NCI-H1417 (cell line): ENCODE results near the gene CCDC167.

ENCODE experiments used
- DNase-seq, 3 experiments: peaks; one replicate each; lab custom pipeline; 2025; lab: John Stamatoyannopoulos, UW

The CCDC167 gene

DNA sequence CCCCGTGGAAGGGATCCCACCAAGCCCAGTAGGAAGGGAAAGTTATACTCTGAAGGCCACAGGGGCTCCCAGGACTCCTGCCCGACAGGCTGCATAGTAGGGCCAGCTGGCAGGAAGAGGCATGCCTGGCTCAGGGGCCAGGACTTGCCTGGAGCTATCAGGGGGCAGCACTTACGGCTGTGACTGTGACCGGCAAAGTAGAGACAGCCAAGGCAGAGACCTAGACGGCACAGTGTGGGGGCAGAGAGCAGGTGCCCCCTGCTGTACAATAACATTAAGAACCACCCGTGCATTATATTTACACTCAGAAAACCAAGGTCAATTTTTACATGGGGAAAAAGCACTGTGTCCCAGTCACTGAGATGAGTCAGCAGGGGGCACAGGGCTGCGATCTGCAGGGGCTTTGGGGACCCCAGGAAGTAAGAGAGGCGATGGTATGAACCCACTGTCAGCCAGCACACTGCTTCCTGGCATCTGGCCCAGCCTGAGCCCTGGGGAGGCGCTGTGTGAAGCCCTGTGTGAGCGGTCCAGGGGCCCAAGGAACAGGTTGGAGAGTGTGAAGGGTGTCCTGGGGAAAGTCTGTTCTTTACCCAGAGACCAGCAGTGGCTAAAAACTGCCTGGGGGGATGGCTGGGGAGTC is 9.9 kb downstream of the CCDC167 start:
- peak in 1 of 3 experiments; percentile 36 for DNase-seq

DNA sequence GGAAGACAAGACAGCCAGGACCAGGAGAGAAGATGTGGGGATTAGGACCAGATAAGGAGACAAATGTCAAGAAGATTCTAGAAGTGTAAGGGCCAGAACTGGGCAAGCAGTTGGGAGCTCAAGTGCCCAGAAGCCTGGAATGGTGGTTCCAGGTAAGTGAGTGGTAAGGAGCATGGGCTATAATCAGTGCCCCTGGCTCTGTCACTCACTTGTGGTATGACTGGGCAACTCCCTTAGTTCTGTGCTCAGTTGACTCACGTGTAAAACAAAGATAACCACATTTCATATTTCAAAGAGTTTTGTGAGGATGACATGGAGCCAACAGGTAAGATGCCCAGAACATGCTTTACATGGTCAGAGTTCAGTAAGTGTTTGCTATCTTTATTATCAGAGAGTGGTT is 11.2 kb downstream of the CCDC167 start:
- no peak for DNase-seq

DNA sequence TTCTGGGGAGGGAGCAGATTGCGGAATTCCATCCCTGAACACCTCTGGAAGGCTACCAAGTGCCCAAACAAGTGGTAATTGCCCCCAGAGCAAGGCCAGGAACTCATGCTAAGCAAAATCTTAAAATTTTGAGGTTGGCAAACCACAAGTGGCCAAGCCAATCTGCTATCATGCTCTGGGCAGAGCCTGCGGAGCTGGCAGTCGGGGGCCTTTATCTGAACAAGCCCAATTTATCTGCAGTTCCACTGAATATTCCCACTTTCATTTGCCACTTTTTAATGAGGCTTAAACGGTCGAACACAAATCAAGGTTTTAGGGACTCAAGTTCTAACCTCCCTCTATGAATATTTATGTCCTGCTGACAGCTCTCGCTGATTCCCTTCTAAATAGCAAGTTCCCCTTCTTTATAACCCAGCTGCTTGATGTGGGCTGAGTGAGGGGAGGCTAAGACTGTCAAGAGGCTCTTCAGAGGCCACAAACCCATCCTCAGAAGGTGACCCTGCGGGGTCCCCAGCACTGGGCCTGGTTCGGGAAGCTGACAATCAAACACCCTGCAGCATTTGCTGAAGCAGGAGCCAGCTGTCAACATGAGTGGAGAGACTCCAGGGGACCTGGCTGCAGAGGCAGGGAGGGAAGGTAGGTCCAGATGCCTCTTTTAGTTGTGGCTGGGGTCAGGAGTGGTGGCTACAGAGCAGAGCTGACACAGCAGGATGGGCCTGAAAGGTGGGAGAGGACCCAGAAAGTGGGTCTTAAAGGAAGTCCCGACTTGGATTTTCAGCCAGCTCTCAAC is 11.9 kb downstream of the CCDC167 start:
- peak in 2 of 3 experiments; percentile 52 to 56 for DNase-seq

DNA sequence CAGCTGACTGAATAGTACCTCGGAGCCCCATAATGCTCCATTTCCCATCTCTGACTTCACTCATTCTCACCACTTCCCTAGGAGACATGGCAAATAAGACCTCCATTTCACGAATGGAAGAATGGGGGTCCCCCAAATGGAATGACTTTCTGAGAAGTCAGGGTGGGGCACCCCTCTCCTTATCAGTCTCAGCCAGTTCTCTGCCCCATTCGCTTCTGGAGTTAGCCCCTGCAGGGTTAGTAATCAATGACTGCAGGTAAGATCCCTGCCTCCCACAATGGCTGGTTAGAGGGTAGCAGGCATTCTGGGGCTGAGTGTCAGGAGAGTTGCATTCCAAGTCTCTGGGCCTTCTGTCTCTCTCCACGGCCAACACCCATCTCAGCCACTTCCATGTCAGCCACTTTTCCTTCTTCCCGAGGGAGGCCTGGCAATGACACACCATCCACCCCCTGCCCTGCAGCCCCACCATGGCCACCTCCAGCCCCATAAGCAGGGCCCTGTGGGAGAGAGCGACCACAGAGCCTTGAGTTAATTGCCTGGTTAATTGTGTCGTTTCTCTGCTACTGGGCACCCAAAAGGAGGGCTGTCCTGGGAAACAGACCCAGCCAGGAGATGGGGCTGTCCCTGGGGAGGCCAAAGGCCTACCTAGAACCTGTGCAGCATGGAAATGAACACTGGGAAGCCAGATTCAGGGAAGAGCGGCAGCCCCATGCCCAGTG is 13.4 kb downstream of the CCDC167 start:
- no peak for DNase-seq

DNA sequence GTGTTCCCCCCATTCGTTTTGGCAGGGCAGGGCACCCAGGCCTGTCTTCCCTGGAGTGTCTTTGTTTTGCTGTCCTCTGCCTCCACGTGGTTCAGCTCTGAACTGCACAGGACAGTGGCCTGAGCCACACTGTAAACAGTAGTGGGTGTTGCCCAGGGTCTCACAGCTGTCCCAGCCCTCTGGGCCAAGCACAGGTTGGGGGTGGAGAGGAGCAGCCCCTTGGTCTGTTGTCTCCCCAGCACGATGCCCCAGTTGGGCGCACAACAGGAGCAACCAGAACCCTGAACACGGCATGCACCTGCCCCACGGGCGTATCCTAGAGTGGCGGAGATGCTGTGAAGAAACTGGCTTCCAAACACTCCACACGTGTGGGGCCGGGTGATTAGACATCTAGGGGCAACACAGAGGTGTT is 14.4 kb downstream of the CCDC167 start:
- DNase-seq = peak in 1 of 3 experiments; percentile 37

DNA sequence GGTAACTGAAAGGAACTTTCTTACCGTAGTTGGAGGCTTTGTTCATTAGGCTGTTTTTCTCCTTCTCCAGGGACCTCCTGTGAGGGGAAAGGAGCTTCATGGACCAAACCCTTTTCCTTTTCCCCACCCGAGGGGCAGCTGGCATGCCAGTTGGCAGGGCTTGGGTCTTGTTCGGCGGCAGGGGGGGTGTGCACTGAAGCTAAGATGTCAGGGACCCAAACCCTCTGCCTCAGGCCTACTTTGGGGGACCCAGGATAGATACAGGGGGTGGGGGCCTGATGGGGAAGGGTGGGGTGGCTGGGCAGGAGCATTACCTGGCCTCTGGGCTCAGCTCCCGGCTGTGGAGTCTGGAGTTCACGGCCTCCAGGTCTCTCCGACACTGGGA is 14.9 kb downstream of the CCDC167 start:
- DNase-seq = no peak

DNA sequence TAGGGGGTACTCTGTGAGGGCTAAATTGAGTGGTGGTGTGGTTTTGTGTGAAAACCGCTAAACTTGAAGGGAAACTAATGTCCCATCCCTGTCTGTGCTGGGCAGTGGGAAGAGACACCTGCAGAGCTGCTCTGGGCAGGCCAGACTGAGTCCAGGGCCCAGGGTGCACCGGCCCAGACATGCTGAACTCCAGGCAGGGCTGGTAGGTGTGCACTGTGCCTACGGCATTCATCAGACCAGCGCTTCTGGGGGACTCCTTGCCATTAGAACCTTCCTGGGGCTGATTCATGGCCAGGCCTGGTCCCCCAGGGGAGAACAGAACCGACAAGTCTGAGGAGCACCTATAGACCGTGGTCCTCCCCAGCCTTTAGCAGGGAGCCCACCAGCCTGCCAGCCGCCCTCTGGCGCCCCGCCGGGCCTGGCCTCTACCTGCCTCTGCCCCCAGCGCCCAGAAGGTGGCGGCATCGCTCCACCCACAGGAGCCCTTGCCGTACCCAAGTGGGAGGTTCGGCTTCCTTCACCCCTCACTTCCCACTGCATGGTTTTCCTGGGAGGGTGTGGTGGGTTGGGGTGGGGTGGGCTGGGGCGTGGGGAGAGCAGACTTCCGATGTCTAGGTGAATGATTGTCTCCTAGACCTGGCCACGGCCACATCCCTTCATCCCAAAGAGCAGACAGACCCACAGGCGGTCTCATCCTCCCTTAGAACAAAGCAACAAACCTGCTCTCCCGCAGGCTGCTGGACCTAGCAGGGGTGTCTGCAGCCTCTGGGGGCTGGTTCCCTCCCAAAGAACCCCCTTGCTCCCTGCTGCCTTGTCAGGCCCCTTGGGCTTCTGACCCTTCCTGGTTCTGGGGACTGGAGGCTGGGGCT is 15.5 kb downstream of the CCDC167 start:
- DNase-seq = peak; percentile 44 to 72 (median 58)

DNA sequence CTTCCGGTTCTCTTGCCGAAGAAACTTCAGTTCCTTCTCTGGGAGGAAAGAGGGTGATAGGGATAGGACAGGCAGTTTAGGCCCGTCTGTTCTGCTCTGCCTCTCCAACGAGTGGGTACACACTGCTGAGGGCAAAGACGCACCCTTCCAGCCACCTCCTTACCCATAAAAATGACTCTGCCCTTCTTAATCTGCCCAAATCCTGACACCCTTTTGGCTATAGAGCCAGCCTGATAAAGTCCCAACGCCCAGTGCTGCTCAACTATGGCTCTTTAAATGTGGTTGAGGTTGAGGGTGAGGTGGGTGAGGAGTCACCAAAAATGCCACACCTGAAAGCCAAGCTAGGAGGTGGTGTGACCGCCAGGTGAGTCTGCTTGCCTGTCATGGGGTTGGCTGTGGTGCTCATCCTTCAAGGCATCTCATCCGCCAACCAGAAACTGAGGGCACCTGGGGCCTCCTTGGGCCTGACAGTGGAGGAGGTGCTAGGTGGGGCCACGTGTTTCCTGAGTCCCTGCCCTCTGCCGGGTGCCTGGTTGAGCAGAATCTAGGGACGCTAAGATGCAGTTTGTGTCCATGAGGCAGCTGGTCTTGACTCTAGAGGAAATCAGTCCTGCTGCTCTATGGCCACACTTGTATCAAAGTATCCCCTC is 16.3 kb downstream of the CCDC167 start:
- DNase-seq = no peak

DNA sequence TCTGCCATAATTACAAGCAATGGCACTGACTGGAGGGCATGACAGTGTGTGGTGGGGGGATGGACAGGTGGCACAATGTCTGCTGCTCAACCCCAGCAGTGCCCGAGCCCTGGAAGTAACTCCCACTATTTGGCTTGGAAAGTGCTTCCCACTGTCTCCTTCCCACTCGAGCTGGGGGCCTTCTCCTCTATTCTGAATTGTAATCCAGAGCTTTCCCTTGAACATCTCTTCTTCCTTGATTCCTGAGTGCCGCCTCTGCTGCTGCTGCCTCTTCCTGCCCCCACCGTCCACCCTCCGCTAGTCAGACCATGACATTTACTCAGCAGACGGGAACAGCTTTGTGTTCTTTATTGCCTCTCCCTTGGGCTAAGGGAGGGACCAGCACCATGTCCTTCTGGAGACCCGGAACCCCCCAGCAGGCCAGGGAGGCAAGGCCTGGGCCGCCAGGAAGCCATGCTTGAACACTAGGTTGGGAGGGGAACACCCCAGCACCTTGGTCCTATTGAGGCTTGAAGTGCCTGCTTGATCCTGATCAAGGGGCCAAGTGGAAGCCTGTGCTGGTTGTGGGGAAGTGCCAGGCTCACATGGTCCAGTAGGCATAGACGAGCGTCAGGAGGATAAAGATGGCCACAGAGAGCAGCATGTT is 17.0 kb downstream of the CCDC167 start:
- peak in 2 of 3 experiments; percentile 58 to 80 for DNase-seq

DNA sequence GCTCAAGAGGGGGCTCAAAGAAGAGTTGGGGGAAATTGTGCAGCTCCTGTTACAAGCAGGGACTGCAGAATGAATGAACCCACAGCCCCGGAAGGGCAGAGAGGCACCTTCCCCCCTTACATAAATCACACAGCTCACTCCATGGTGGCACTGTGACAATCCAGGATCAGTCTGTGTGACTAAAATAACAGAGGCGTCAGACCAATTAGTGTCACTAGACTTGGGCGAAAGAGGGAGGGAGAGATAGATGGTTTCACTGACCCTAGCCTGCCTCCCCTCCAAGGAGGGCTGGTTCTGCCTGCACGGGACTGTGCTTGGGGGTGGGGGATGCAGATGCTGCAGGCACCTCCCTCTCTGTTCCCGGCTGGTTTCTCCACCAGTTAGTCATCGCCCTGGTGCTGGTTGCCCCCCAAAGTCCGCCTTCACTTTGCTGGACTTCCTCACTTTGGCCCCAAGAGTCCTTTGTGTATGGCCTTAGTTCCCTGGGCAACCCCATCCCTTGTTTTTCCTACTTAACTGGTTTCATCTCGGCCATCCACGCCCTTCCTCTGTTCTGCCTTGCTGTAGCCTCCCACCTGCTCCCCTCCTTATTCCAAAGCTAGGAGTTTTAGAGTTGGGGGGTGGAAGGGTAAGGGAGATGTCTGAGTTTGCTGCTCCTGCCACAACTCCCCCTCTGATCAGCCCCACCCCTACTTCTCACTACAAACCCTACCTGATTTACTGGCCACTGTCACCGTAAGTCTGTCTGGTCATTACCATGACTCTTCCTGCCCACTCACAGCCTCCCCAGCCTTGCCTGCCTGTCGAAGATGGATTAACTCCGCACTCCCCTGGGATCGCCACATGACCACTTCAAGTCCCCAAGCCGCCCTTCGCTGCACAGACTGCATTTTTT is 17.7 kb downstream of the CCDC167 start:
- peak; percentile 79 to 96 (median 84) for DNase-seq

DNA sequence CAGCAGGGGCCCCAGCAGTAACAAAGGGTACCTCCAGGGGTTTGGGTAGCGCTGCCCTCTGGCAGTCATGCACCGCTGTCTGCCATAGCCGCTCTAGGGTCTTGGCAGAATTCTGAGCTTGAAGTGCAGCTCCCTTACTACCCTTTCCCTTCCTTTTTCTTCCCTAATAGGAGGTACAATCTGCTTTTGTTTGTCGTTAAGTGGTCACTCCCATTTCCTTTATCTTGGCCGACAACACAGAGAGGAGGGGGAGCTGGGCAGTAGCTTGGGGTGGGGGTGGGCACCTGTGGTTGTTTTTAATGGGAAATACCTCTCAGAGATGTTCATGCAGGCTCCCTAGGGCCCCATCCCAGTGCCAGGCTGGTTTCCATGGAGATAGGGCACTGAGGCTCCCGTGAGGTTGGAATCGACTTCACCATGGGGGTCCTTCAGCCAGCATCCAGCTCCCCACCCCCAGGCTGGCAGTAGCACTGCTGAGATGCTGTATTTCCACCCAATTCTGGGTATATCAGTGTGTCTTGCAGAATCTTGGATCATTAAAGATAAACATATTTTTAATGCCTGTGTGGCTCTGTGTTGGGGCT is 18.6 kb downstream of the CCDC167 start:
- peak; percentile 28 to 90 (median 73) for DNase-seq

DNA sequence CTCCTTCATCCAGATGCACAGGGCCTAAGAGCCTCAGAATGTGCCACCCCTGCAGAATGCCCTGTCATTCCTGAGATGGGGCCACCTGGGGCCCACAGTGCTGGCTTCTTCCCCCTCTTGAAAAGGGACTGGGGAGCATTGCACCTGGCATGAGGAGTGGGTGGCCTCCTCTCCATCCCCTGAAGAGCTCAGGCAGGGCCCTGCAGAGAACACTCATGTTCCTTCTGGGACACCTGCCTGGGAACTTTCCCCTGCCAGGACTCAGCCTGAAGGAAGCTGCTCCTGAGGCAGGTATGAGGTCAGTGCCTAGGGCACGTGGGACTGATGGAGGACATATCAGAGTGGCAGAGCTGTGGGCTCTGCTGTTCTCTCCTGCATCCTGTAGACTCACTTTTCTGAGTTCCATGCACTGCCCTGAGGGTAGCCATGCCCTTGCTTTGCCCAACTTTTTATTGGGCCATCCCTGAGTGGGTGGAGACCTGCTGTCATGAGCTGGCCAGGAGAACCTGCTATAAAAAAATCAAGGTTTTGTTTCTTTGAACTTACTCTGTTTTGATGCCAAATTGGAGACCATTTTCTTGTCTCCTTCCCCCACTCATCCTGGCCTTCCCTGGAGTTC is 19.5 kb downstream of the CCDC167 start:
- DNase-seq = no peak

DNA sequence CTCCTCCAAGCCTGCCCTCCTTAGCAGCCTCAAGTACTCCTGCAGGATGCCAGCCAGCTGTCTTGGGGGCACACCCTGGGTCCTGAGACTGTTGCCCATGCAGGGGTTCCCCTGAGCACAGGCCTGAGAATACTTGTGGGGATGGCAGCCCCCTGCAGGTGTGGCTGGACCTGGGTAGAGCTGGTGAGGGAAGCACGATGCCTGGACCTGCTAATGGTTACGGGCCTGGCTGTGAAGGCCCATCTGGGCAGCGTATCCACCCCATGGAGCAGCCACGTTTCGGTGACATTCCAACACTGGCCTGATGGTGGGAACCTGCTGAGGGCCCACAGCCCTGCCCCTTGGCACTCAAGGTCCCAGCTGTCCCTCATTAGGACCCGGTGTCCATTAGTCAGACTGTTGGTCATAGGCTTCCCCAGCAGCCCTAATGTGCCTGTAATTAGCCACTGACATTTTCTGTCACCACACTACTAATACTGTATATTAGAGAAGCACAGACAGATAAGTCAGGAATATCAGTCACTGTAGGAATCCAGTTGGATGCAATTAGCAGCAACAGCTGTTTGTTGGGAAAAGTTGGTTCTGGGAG is 20.3 kb downstream of the CCDC167 start:
- no peak for DNase-seq

DNA sequence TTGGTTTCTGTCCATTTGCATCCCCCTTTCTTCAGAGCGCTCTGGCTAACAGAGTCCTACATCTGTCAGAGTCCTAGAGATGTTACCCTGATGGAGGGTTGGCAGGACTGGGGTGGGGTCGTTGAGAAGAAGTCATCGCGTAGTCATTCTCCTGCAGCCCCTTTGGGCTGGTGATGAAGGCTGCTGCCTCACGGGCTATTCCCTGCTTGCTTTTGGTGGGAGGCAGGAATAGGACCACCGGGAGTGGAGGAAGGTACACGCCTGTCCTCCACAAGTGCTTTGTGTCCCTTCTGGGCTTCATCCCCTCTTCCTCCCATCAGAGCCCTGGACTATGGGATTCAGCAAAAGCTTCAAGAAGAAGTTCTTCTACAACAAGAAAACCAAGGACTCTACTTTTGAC is 20.9 kb downstream of the CCDC167 start:
- no peak for DNase-seq

DNA sequence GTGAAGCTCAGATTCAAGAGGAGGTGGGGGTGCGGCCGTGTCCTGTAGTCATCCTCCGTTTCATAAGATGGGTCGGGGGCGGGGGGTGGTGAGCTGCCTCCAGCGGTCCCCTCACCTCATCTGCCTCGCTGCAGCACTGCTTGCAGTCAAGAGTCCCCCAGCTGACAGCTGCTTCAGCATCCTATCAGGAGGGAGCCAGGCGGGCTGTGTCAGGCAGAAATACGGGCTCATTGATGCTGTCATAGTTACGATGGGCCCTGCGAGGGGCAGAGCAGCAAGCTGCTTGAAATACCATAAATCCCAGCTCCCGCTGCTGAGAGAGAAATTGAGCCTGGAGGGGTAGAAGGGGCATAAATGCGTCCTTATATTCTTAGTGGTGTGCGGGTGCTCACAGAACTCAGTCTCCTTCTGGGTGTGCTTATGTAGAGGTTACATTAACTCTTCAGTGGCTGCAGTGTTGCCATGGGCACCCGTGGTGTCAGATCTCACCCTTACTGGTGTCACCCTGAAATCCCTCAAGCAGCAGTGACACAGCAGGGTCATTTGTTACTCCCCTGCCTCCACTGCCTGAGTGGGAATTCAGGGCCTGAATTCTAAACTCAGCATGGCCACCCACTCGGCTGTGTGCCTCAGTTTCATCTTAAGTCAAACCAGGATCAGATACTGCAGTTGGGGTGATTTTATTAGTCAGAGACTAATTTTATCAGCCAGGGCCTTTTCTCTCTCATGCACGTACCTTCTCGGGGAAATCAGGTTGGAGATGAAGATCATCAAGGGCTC is 21.8 kb downstream of the CCDC167 start:
- no peak for DNase-seq

DNA sequence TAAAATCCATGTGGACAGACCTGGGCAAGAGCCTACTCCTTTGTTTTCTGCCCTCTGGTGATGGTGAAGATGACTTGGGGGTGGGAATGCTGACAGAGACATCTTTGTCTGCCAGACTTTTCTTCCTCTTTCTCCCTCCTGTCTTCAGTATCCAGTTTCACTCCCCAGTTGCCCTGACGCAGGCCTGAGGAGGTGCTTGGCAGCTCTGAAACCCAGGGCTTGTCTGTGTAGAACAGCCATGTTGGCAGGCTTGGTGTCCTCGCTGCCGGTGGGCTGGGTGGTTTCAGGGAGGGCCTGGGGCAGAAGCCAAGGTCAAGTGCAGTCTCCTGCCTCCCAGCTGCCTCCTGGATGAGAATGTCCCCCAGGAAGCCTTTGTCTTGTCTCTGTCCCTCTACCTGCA is 22.5 kb downstream of the CCDC167 start:
- DNase-seq = no peak

DNA sequence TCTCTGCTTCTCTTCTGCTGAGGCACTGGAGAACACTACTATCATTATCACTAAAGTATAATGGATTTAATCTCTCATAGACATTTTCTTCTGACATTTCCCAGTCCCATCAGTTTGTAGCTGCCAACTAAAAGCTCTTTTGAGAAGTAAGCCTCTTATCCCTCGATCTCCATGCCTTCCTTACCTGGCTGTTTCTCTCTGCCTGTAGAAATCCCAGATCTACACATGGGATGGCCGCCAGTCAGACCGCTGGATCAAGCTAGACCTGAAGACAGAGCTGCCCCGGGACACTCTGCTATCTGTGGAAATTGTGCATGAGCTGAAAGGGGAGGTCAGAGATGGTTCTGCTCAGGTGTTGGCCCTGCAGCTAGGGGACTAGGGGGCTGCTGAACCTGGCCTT is 25.4 kb downstream of the CCDC167 start:
- DNase-seq = no peak
